Adrenal gland (tissue), 5 donors: Measurements from ENCODE around the gene RBM39.

Experiments used
- POLR2A ChIP-seq, 2 donors: fragments of 450-650 bp; IDR thresholded peaks; one replicate each; pipeline ENCODE4 v1.6.1; 2017; ENCODE audit warnings: antibody characterized with exemption in 2 of 2, mild to moderate bottlenecking in 2 of 2, moderate library complexity in 1 of 2
- TF ChIP-seq, protein P1 (sequence below), 6 experiments: fragments of 450-650 bp in 4 of 6; fragments of 200-600 bp in 2 of 6; sonication (generic) in 1 of 6; IDR thresholded peaks; 1 replicate in 5 of 6; 2 replicates in 1 of 6; pipeline versions ENCODE4 v1.5.1 to v1.8.0; 2016 to 2021; ENCODE audit warnings: antibody characterized with exemption in 6 of 6, mild to moderate bottlenecking in 2 of 6, moderate library complexity in 1 of 6
- donor health status: DM: no; HTN: no; CAD: no.

DNA sequence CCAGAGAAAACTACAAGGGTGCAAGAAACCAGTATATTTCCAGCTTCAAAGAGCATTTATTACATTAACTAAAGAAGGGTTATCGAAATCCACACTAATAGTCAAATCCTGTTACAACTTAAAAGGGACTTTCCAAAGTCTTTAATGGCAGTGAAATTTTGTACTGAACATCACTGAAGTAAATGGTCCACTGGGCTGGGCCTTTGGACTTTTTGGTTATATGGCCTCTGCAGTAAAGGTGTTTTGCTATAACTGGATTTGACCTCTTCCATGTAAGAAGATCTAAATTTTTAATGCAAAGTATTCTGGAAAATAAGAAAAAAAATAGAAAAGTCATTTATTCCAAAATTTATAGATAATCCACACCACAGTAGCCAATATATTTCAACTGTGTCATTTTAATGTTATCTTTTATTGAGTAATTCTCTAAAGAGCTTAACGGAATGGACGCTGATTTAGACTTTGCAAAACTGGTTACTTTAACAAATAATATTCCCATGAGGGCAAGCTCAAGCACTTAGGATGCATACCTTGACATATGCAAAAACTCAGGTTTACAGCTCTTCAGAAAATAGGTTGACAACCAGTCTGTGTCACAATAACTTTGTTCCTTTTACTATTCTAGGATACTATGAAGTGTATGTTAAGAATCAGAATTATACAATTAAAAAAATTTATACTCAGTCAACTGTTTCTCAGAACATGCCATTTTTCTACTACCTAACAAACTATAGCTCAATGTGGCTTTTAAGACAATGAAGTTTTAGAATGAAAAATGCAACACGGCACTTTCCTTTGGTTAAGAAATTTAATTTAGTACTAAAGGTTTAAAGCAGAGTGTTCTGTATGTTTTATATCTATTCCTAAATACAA is 7.0 kb downstream of the RBM39 start:
- TF ChIP-seq, protein P1, sequence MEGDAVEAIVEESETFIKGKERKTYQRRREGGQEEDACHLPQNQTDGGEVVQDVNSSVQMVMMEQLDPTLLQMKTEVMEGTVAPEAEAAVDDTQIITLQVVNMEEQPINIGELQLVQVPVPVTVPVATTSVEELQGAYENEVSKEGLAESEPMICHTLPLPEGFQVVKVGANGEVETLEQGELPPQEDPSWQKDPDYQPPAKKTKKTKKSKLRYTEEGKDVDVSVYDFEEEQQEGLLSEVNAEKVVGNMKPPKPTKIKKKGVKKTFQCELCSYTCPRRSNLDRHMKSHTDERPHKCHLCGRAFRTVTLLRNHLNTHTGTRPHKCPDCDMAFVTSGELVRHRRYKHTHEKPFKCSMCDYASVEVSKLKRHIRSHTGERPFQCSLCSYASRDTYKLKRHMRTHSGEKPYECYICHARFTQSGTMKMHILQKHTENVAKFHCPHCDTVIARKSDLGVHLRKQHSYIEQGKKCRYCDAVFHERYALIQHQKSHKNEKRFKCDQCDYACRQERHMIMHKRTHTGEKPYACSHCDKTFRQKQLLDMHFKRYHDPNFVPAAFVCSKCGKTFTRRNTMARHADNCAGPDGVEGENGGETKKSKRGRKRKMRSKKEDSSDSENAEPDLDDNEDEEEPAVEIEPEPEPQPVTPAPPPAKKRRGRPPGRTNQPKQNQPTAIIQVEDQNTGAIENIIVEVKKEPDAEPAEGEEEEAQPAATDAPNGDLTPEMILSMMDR (IDR thresholded peaks at IDR 0.05): no peak
- TF ChIP-seq POLR2A (IDR thresholded peaks at IDR 0.05): no peak
